ENCODE results near the gene PDIA3.
A peak's percentile ranks its signal among the peaks of the same experiment; 100 is the strongest.

GRCh38 chr15:43771816-43772215 is 25.6 kb downstream of the PDIA3 start:
- TF ChIP-seq POLR2A (IDR thresholded peaks at IDR 0.05) = peak in 1 of 4 donors; percentile 56
- TF ChIP-seq, protein P1, sequence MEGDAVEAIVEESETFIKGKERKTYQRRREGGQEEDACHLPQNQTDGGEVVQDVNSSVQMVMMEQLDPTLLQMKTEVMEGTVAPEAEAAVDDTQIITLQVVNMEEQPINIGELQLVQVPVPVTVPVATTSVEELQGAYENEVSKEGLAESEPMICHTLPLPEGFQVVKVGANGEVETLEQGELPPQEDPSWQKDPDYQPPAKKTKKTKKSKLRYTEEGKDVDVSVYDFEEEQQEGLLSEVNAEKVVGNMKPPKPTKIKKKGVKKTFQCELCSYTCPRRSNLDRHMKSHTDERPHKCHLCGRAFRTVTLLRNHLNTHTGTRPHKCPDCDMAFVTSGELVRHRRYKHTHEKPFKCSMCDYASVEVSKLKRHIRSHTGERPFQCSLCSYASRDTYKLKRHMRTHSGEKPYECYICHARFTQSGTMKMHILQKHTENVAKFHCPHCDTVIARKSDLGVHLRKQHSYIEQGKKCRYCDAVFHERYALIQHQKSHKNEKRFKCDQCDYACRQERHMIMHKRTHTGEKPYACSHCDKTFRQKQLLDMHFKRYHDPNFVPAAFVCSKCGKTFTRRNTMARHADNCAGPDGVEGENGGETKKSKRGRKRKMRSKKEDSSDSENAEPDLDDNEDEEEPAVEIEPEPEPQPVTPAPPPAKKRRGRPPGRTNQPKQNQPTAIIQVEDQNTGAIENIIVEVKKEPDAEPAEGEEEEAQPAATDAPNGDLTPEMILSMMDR (IDR thresholded peaks at IDR 0.05) = no peak

All from esophagus squamous epithelium (tissue), 4 donors.